LNCaP clone FGC (cell line): ENCODE results near the gene INTS2.

Experiments
- DNase-seq: peaks from one replicate; pipeline ENCODE4 v3.0.0-alpha.2; 2011; ENCODE audit warnings: low read depth
- H3K4me3 ChIP-seq: 2 replicates; pipeline ENCODE4 v1.5.1; 2011; ENCODE audit warnings: mild to moderate bottlenecking, low read depth, low read length, control low read depth
- TF ChIP-seq, protein P1 (sequence below): IDR thresholded peaks from 2 replicates; pipeline ENCODE4 v1.5.1; 2012; ENCODE audit warnings: mild to moderate bottlenecking; ENCODE audit not compliant: control insufficient read depth, insufficient read depth; ENCODE audit errors: extremely low read depth

Gene INTS2

GRCh38 chr17:61843435-61843834 lies 84.3 kb downstream of the INTS2 start:
- H3K4me3 ChIP-seq, result no peak overlapping the region
- TF ChIP-seq, protein P1, sequence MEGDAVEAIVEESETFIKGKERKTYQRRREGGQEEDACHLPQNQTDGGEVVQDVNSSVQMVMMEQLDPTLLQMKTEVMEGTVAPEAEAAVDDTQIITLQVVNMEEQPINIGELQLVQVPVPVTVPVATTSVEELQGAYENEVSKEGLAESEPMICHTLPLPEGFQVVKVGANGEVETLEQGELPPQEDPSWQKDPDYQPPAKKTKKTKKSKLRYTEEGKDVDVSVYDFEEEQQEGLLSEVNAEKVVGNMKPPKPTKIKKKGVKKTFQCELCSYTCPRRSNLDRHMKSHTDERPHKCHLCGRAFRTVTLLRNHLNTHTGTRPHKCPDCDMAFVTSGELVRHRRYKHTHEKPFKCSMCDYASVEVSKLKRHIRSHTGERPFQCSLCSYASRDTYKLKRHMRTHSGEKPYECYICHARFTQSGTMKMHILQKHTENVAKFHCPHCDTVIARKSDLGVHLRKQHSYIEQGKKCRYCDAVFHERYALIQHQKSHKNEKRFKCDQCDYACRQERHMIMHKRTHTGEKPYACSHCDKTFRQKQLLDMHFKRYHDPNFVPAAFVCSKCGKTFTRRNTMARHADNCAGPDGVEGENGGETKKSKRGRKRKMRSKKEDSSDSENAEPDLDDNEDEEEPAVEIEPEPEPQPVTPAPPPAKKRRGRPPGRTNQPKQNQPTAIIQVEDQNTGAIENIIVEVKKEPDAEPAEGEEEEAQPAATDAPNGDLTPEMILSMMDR, result no peak
- DNase-seq, result no peak

DNA sequence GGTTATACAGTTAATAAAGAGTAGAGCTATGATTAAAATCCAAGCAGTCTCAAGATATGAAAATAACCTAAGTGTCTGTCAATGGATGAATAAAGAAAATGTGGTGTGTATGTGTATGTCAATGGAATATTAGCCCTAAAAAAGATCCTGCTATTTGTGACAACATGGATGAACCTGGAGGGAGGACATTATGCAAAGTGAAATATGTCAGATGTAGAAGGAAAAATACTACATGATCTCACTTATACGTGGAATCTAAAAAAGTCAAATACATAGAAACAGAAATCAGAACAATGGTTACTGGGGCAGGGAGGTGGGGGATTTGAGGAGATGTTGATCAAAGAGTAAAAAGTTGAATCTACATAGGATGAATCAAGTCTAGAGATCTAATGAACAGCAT lies 84.9 kb downstream of the INTS2 start:
- DNase-seq, result no peak
- H3K4me3 ChIP-seq, result no peak overlapping the region
- TF ChIP-seq, protein P1, result no peak

GRCh38 chr17:61839300-61839786 lies 88.4 kb downstream of the INTS2 start:
- TF ChIP-seq, protein P1, result no peak
- no peak for DNase-seq
- H3K4me3 ChIP-seq, result no peak overlapping the region

GRCh38 chr17:61837175-61838051 lies 90.4 kb downstream of the INTS2 start:
- TF ChIP-seq, protein P1, result peak; percentile 82
- peak; percentile 27 for DNase-seq
- H3K4me3 ChIP-seq, result no peak overlapping the region

DNA sequence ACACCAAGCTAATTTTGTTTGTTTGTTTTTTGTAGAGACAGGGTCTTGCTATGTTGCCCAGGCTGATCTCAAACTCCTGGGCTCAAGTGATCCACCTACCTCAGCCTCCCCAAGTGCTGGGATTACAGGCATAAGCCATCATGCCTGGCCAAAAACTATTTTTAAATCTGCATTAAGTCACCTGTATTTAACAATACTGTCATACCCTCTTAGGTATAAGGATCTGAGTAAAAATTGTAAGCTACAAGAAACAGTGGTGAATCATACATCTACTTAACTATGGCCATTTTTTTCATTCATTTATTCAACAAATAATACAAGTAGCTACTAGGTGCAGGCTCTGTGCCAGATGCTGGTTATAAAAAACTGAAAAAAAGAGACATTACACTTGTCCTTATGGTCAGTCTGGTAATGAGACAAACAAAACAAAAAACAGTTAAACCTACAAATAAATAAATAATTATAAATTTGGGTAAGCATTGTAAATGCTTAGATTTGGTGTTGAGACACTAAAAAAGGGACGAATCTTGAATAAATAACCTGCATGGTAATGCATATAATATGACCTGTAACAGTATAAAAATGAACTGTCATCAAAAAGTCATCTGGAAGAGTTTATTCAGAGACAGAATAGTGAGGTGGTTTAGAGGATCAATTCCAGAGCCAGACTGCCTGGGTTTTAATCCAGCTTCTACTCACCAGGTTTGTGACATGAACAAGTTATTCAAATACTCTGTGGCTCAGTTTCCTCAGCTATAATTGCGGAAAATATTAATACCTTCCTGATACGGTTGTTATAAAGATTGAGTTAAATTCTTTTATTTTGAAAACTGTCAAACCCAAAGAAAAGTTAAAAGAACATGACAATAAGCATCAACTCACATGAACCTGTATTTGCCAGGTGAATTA lies 91.3 kb downstream of the INTS2 start:
- no peak overlapping the region for H3K4me3 ChIP-seq
- no peak for DNase-seq
- TF ChIP-seq, protein P1, result no peak

DNA sequence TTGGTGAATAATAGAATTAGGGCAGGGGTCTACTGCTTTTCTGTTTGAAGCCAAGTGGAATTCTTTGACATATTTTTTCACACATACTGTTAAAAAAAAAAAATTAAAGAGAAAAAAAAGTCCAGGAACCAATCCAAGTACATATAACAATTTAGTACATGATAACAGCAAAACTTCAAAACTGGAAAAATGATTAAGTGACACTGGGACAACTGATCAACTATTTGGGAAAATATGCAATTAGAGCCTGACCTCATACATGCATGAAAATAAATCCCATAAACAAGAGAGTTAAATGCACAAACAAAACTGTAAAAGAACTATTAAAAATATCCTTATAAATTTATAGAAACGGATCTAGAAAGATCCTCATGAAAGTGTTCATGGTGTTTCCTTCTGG lies 92.2 kb downstream of the INTS2 start:
- TF ChIP-seq, protein P1, result no peak
- no peak overlapping the region for H3K4me3 ChIP-seq
- no peak for DNase-seq
